ENCODE results near the gene IL36G.

DNA sequence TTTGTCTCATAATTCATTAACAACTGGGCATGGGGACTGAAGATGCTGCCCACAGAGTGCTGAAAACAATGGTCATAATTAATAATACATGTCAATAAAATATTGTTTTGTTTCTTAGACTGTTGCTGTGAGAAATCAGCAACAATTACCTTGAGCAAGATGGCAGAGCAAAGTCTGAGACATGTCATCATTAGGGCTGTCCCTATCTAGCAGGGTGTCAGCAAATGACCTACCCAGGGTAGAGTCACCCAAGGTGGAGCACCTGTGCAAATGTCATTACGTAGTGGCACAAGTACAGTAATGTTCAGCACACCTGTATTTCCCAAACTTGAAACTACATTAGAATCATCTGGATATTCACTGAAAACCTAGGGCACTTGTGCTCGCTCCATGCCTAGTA lies 16.8 kb downstream of the IL36G start:
- TF ChIP-seq, protein P1, sequence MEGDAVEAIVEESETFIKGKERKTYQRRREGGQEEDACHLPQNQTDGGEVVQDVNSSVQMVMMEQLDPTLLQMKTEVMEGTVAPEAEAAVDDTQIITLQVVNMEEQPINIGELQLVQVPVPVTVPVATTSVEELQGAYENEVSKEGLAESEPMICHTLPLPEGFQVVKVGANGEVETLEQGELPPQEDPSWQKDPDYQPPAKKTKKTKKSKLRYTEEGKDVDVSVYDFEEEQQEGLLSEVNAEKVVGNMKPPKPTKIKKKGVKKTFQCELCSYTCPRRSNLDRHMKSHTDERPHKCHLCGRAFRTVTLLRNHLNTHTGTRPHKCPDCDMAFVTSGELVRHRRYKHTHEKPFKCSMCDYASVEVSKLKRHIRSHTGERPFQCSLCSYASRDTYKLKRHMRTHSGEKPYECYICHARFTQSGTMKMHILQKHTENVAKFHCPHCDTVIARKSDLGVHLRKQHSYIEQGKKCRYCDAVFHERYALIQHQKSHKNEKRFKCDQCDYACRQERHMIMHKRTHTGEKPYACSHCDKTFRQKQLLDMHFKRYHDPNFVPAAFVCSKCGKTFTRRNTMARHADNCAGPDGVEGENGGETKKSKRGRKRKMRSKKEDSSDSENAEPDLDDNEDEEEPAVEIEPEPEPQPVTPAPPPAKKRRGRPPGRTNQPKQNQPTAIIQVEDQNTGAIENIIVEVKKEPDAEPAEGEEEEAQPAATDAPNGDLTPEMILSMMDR (IDR thresholded peaks at IDR 0.05) = no peak
- no peak for TF ChIP-seq POLR2AphosphoS5 (IDR thresholded peaks at IDR 0.05)
